GM18499 (cell line): Measurements from ENCODE around the gene HDAC4.
"Not testable (repeated sequence)": the region's sequence is repeated elsewhere in the genome, so short reads cannot be mapped to it uniquely, and the experiment has no call there.

Experiments
- ATAC-seq: cut with Tn5 transposase; IDR thresholded peaks from one replicate; pipeline ENCODE4 v1.9.1; 2021; ENCODE audit warnings: moderate number of reproducible peaks; ENCODE audit not compliant: insufficient read depth, unreplicated experiment

HDAC4 gene

DNA sequence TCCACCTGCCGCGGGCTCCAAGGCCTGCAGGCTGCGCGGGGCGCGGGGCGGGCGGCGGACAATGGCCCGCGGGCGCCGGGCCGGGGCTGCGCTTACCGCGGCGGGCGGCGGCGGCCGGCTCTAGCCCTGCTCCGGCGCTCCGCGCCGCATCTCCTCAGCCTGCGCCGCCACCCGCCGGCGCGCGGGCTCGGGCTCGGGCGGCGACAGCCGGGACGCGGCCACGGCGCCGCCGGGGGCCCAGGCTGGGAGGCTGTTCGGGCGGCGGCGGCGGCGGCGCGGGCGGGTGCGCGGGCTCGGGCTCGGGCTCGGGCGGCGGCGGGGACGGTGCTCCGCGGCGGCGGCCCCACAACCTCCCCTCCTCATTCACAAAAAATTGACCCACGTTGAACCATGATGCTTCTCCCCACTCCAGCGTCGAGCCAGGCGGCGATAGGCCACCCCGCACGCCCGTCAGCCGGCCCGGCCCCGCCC is at the start of gene HDAC4:
TSS of gene HDAC4 (minus strand) at position 425 of the 471 bp plus-strand sequence. CDS start 48,321 bp downstream, outside the sequence.
- ATAC-seq, result peak; percentile 3

DNA sequence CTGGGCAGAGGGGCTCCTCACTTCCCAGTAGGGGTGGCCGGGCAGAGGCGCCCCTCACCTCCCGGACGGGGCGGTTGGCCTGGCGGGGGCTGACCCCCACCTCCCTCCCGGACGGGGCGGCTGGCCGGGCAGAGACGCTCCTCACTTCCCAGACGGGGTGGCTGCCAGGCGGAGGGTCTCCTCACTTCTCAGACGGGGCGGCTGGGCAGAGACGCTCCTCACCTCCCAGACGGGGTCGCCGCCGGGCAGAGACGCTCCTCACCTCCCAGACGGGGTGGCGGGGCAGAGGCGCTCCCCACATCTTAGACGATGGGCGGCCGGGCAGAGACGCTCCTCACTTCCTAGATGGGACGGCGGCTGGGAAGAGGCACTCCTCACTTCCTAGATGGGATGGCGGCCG is 48.6 kb upstream of the HDAC4 start:
- ATAC-seq, result not testable (repeated sequence)

DNA sequence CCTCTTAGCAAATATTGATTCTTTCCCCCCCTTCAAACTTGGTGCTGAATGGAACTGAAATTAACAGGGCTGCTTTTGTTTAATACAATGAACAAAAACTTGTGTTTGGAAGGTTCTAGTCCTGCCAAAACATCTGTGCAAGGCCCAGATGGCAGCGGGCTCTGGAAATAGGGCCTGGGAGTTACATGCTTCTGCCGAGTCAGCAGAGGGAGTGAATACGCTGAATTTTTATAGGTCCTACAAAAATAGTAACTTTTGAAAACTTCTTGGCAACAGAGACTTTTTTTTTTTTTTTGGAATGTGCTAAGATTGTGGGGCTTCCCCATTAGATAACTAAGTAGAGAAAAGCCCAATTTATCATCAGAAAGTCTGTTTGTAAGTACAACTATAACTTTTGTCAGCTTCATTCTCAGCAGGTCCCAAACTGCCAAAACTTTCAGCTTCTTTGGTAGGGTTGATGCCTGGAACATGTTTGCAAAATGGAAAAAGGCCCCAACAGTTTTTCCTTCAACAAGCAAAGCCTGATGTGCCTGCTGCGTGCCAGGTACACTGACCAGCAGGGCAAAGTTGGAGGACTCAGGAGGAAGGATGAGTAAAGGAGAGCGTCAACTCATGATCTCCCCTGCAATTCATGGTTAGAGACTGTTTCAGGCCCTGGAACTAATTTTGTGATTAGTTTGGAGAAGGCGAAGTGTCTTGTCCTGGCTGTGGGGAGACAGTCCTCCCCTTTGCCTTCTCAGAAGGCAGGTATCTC is 45.1 kb upstream of the HDAC4 start:
- ATAC-seq, result no peak

DNA sequence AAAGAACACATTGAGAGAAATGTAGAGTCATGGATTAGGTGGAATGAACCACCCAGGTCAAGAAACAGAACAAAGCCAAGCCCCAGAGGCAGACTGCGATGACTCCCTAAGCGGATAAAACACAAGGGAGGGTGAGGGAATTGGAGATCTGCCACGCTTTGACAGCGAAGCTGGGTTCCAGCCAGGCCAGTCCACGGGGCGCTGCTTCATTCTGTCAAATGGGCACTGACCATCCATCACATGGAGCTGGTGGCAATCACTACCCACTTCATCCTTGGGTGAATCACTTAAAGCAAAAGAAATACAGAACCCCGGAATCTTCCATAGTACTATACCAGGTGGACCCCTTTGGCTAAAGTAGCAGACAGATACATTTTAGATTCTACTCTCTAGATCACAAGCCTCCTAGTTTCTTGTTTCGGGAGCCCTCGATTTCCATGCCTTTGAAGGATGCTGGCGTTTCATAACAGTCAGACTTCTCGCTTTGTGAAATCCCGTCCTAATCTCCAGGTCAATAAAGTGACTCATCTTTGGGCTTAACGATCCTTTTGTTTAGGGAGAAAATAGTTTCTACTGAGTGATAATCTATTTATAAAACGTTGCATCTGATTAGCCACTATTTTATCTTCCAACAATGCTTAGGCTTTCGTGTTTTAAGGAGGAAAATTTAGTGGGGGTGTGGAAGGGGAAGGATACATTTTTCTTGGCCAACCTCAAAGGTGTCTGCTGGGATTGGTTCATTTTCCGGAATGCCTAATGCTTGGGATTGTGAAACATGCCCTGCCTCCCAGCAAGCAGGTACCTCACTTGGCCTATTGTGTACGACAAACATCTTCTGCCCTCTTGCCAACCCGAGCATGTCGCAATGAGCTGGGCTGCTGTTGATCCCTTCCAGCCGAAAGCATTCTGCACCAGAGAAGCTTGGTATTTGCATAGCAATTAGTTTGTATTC is 44.1 kb upstream of the HDAC4 start:
- ATAC-seq, result no peak

DNA sequence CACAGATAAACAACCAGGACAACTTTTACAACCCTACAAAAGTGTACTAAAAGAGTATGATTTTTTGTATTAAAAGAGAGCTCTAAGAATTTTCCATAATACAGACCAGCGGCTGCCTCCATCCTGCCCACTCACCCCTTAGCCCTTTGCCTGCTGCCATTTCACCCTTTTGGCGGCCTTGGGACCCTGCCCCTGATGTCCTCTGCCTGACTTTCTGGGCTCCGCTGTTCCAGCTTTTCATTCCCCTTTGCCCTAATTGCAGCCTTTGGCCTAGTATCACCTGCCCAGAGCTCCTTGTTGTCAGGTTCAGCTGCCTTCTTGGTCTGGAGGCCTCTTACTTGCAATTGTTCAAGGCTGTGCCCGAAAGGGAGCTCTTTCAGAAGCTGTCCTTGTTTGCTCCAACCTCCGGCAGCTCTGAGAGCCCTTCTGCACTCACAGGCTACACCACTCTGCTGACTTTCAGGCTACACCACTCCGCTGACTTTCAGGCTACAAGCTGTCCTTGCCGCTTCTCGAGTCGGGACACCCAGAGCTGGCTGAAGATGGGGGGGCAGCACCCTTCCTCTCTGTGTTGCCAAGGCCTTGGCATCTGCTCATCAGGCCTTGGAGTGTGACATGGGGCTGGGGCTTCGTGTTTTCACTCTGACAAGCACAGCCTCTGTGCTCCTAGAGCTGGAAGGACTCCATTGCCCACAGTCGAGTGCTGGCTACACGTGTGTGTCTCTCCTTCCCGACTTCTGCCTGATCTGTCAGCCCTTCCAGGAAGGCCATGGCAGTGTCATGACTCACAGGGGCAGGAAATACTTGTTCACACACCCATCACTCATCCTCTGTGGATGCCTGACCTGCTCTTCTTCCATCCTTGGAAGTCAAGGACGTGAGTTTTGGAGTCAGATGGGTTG is 43.1 kb upstream of the HDAC4 start:
- no peak for ATAC-seq

DNA sequence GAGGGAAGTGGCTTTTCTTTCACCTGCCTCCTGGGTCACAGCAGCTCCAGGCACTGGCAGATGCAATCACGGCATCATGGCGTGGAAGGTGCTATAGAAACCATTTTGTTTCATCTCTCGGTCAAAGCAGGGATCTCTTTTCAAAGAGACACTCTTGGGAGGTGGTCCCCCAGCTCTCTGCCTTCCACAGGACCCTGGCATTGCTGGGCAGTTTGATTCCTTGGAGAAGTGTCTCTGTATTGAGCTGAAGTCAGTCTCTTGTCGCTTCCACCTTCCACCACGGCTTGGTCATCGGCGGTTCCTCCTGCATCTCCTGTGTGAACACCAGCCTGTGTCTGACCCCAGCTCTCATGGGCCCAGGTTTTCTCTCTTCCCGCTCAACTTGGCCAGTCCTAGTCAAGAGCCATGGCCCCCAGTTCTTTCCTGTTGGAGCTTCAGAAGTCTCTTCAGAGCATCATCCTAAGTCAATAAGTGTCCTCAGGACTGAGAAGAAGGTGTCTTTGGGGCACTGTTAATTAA is 42.3 kb upstream of the HDAC4 start:
- ATAC-seq, result no peak

DNA sequence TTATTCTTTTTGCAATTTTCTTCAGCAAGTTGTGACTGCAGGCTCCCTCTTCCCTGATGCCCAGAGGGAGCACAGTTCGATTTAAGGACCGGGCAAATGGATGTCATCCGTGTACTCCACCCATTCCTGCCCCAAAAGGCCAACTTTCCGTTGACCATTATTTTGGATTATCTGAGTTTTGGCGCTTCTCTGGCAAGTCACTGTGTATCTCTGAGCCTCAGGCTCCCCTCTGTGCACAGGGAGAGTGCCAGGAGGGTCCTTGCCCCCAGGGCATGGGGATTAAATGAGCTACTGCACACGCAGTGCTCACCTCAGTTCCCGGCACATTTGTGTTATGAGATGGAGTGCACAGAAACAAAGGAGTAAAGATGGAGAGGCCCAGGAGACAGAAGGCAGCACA is 41.4 kb upstream of the HDAC4 start:
- no peak for ATAC-seq

DNA sequence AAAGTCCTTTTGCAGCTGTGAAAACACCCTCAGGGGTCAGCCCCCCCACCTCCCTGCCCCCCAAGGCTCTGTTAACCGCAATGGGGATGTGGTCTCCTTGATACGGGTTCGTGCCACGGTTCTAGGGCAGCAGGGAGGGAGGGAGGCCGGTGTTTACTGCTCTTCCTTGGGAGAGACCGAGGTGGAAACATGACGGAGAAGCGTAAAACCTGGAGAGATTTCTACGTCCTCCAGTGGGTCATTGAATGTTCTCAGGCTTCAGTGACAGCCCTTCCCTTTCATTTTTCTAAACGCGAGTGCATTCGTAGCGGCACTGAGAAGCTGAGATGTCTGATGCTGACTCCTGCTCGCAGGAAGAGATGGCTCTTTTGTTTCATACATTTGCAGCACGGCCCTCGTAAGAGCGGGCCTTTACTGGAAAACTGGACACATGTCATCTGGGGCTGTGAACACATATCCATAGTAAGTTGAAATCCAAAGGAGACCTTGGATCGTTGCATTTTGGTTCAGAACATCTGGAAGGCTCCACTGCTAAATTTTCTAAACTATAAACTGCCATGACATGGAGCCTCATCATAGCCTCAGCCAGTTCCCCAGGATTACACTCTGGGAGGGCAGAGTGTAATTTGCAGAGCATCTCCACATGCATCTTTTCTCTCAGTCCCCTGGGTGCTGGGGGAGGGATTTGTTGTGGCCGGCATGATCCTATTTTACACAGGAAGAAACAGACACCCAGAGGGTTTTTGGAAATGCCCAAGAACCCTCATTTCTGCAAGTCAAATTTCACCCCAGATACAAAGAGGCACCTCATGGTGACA is 40.6 kb upstream of the HDAC4 start:
- no peak for ATAC-seq

DNA sequence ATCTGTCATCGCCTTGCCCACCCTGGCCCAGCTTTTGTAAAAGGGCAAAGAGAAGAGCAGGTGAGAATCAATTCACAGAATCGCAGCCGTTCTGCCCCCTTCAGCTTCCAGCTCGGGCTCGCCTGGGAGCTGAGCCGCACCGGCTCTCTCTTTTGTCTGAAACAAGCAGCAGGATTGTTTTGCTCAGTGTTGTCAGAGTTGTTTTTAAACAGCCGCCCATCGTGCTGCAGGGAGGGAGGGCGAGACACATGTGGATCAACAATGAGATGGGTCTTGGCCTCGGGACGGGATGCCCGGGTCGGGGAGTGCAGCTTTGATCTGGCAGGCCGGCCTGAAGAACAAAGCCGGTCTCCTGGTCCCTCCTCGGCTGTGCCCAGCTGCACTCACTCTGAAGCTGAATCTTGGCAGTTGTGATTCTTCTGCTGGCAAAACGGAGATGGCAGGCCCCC is 39.7 kb upstream of the HDAC4 start:
- no peak for ATAC-seq

DNA sequence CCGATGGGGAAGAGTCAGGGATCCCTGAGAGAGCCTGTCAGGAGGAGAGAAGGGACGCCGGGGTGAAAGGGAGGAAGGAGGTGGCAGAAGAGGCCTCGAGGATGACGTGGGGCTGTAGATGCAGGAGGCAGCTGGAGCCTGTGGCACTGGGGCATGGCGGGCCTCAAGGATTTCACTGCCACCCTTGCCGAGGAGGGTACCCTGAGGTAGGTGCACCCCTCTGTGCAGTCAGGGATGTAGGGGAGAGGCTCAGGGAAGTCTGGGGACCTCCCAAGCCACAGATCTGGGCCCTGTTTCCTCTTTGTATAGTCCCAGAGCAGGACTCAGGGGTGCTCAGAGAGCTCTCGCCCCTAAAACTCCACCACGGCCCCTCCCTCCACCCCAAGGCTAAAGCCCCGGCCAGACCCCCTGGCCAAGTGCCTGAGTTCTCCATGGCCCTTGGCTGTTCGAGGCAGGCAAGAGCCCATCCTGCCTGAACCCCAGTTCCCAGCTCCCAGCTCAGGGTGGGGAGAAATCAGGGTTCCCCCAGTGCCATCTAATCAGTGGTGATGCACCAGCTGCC is 39.0 kb upstream of the HDAC4 start:
- no peak for ATAC-seq

DNA sequence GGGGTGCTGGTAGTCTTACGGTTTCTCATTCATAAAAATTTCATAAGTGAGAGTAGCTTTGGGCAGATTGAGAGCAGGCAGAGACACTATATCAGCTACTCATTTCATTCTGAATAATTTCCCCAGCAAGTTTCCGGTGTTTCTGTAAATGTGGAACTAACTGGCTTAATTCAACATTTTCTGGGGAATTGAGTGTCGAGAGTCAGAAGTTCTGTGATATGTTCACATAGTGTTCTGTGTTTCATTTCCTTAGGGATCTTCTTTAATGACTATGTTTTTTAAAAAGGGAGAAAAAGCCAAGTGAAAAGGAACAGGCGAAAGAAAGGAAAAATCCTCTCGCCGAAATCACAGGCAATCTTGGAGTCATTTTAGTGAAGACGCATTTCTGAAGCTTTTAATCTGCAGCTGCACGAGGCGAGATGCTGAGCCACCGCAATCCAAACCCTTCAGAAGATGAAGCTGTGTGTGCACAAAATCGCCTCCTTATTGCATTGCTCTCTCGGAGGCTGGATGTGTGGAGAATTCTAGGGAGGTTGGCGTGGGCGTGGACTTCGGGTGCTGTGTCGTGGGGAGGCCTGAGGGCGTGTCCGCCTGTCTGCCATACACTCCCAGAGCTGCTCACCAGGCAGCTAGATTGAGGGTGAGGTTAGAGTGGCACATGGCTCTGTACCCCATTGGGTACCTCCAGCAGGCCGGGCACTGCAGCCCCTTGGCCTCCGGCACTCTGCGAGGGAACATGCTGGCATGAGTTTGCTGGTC is 38.4 kb upstream of the HDAC4 start:
- no peak for ATAC-seq

DNA sequence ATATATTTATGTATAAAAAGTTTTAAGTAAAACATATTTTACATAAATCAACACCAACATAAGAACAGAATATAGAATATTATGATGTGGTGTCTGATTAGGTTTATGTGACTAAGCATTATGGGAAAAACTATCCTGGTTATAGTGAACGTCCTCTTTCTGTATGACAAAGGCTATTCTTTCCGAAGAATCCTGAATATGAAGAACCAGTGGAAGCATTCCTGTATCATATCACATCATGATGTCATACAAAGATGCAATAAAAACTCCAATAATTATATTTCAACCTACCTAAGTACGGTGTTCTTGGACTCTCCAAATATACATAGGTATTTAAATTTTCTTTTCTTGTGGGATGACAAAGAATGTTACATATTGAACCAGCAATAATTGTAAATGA is 37.5 kb upstream of the HDAC4 start:
- ATAC-seq, result no peak

DNA sequence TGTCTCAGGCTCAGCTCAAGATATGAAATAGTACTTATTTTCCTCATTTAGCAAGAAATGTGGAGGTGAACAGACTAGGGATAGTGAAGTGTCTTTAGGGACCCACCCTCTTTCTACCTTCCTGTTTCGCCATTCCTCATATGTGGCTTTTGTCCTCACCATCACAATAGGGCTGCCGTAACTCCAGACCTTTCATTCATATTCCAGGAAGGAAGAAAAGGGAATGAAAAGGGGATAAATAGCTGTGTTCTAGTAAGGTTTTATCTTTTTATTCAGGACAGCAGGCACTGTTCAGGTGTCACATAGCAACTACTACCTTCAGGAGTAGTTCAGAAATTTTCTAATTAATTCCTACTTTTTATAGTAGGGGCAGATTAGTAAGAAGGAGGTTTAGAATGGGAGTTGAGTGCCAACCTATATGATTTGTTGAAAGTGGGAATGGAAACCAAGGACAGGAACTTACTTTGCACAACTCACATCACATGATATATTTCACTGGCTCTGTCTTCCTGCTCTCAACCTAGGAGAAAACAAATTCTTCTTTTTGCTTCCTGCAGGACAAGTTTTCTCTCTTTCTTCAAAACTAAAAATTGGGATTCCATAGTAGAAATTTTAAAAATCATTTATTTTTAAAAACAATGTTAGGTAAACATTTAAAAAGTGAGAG is 36.0 kb upstream of the HDAC4 start:
- ATAC-seq, result no peak

DNA sequence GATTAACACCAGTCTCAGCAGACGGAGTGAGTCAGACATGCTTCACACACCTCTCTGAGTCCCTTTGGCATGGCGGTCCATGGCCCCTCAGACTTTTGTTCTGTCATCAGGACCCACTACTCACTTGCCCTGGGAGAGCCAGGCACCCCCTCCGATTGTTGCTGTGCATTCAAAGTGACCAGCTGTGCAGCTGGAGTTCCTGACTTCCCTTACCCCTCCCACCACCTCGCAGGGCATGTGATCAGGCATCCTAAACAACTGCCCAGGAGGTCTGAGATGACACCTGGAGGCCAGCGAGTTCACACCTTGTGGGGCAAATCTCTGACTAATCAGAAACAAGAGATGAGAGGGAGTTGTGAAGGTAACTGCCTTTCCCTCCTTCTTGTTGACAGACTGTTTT is 35.3 kb upstream of the HDAC4 start:
- no peak for ATAC-seq

DNA sequence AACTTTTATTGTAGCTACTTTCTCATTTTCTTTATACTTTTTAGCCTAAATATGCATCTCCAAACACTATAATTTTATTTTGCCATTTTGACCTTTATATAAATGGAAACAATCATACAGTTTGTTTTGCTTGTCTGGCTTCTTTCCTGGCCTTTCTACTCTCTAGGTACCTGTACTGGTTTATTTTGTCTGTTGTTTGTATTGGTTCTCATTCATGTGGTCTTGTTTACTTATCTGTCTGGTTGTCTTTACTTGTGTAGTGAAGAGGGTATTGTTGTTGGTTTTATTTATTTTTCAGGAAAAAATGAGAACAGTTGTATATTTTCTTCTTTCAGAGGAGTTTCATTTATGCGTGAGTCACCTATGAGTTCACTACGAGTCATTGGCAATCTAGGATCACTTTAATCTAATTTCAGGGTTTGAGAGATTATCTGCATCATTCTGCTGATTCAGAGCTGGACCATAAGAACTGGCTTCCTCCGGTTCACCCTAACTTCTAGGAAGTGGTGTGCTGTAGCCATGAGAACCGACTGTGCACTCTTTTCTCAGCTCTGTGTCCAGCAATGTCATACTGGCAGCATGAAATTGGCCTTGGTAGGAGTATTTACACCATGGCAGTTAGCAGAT is 33.1 kb upstream of the HDAC4 start:
- no peak for ATAC-seq

DNA sequence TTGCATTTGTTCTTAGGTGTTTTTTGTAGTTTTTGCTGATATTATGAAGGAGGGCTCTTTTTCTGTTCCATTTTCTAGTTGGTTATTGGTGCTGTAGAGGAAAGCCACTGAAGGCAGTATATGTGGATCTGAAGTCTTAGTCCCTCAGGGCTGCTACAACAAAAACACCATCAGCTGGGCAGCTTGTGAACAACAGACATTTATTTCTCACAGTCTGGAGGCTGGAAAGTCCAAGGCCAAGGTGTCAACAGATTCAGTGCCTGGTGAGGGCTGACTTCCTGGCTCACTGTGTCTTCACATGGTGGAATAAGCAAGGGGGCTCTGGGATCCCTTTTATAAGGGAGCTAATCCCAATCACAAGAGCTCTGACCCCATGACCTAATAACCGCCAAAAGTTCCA is 31.4 kb upstream of the HDAC4 start:
- ATAC-seq, result no peak

DNA sequence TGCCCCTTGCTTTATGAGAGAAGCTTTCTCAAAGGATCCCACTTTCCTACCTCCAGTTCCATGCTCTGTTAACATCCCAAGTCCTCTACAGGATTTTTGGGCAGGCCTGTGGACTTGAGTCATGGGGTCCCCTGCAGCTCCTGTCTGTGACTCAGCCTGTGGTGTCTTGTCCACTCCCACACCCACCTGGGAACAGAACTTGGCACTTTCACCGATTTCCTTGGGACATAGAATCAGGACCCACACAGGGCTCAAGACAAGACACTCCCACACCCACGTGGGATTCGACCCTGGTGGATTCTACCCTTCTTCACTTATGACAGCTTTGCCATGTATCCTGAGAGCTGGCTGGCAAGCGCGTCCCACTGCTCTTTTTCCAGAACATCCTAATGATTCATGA is 30.7 kb upstream of the HDAC4 start:
- ATAC-seq, result no peak
